ENCODE data around the gene GPAM. TPM values are rescaled to one million over a fixed set of nuclear protein-coding genes. Genes with fewer than 3 reads are reported as not detected.

The GPAM gene
- total RNA-seq = 10 to 100 TPM in 3 of 6 donors, 1 to 10 TPM in 3; 6.7 to 26.2 (median 10.6) TPM

GRCh38 chr10:112183329-112184051 is at the start of gene GPAM:
Gene GPAM (minus strand): TSS chr10:112183765. CDS start chr10:112181784, 1,981 bp downstream.
- Histone ChIP-seq H3K36me3 (peaks cover 0 to 19% (median 8%) of the 10 kb centered on the region in 4 donors), H3K9me3 (no peaks in the 10 kb centered on the region), H3K27ac (peak within 1 kb of the TSS; percentile 54 to 84 (median 75)), H3K4me3 (peak within 1 kb of the TSS; percentile 83 to 93 (median 90)), H3K4me1 (peaks cover 7 to 26% (median 12%) of the 10 kb centered on the region in 4 donors), H3K27me3 (no peaks in the 10 kb centered on the region)
- DNase-seq (peak; percentile 95 to 100), ATAC-seq (ENCODE audit: low FRiP score in 2 of 2) (peak; percentile 98 to 99)
- WGBS, 2 donors = 0% methylated on average over 2 to 41 of the region's 46 CpGs
- peak in 4 of 6 experiments; percentile 15 to 48 (median 40) for TF ChIP-seq CTCF (IDR thresholded peaks at IDR 0.05)
- peak; percentile 84 to 92 for TF ChIP-seq POLR2AphosphoS5 (IDR thresholded peaks at IDR 0.05)
- TF ChIP-seq POLR2A (IDR thresholded peaks at IDR 0.05) = peak in 3 of 4 donors; percentile 56 to 84 (median 69)
- peak in 1 of 4 donors; percentile 57 for TF ChIP-seq EP300 (IDR thresholded peaks at IDR 0.05)

- no peak for TF ChIP-seq CTCF (IDR thresholded peaks at IDR 0.05)
- peak in 1 of 4 donors; percentile 55 for TF ChIP-seq EP300 (IDR thresholded peaks at IDR 0.05)
- peak in 1 of 4 donors; percentile 9 for TF ChIP-seq POLR2A (IDR thresholded peaks at IDR 0.05)
- H3K27me3 ChIP-seq = no peaks in the 10 kb centered on the region
- peak in 1 of 2 donors; percentile 62 for DNase-seq
- H3K4me1 ChIP-seq = peaks cover 0 to 21% (median 8%) of the 10 kb centered on the region in 4 donors
- whole genome bisulfite sequencing, 2 donors = 39 to 55% methylated on average over 5 to 6 of the region's 6 CpGs
- H3K27ac ChIP-seq = peak overlapping the region in 2 of 4 donors; percentile 36 to 53
- ATAC-seq (ENCODE audit: low FRiP score in 2 of 2) = peak; percentile 32 to 72
- H3K9me3 ChIP-seq = no peaks in the 10 kb centered on the region
- no peak overlapping the region for H3K4me3 ChIP-seq
- no peaks in the 10 kb centered on the region for H3K36me3 ChIP-seq
These were observed 49.1 kb upstream of the GPAM start for GRCh38 chr10:112232670-112233069.

DNA sequence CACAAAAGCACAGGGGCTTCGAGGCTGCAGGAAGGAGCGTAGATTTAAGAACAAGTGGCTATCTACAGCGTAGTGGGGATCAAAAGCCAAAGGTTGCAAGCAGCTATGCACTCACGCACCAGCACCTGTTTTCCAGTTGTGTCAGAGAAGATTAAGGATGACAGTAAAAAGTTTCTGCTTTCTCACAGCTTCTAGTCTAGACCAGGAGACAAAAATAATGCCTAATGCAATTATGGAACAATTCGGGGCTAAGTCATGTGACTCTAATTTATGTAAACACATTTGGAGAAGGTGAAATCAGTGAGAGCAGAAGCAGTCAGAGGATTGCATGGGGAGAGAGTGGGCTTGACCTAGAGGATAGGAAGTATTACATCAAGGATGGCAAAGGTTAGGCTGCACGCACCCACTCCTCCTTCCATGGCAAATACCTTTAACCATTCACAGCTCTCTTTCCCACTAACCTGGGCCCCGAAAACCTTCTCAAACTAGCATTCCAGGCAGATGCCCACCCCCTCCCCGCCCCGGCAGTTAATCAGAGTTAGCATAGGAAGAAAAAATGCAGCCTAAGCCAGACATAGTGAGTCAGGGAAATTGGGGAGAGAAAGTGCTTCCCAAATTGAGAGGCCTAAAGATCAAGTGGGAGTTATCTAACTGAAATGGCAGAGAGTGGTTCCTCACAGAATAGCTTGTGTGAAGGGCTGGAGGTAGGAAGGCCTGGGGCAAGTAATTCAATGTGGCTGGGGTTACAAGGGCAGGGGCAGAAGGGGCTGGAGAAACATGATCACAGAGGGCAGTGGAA is 48.2 kb upstream of the GPAM start:
- H3K27ac ChIP-seq = peak overlapping the region in 2 of 4 donors; percentile 36 to 53

DNA sequence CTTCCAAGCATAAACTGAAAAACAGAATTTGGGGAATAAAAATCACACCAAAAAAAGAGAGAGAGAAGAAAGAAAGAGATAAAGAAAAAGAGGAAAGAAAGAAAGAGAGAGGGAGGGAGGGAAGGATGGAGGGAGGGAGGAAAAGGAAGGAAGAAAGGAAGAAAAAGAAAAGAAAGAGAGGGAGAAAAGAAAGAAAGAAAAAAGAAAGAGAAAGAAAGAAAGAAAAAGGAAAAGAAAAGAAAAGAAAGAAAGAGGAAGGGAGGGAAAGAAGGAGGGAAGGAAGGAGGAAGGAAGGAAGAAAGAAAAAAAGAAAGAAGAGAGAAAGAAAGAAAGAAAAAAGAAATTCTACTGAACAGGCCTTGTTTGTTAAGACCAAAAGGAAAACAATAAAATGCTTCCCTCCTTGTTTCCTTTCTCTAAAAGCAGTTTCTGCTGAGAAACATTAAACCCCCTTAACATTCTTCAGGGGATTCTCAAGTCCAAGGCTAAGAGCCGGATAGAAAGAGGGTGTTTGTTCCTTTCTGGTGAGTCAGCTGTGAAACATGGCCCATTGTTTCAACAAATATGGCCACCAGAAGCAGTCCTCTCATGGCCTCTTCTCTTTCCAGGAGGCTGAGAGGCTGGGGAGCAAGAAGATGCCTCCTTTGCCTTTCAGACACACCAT is 46.9 kb upstream of the GPAM start:
- no peak overlapping the region for H3K4me3 ChIP-seq
- 41 to 46% methylated on average over 1 of the region's 1 CpG for WGBS, 2 donors
- no peak for TF ChIP-seq CTCF (IDR thresholded peaks at IDR 0.05)
- TF ChIP-seq EP300 (IDR thresholded peaks at IDR 0.05) = no peak
- no peak for TF ChIP-seq POLR2AphosphoS5 (IDR thresholded peaks at IDR 0.05)
- no peak for TF ChIP-seq POLR2A (IDR thresholded peaks at IDR 0.05)
- no peak overlapping the region for H3K27ac ChIP-seq
- no peaks in the 10 kb centered on the region for H3K9me3 ChIP-seq
- DNase-seq = no peak
- ATAC-seq (ENCODE audit: low FRiP score in 2 of 2) = no peak
- peaks cover 0 to 22% (median 8%) of the 10 kb centered on the region in 4 donors for H3K4me1 ChIP-seq
- no peaks in the 10 kb centered on the region for H3K36me3 ChIP-seq
- no peaks in the 10 kb centered on the region for H3K27me3 ChIP-seq

More for the DNA sequence above, 48.2 kb upstream of the GPAM start:
- WGBS, 2 donors = 64 to 70% methylated on average over 9 of the region's 9 CpGs
- DNase-seq = no peak
- Histone ChIP-seq H3K4me1 (peaks cover 0 to 22% (median 8%) of the 10 kb centered on the region in 4 donors), H3K27me3 (no peaks in the 10 kb centered on the region), H3K36me3 (no peaks in the 10 kb centered on the region), H3K4me3 (no peak overlapping the region), H3K9me3 (no peaks in the 10 kb centered on the region)
- no peak for ATAC-seq (ENCODE audit: low FRiP score in 2 of 2)
- no peak for TF ChIP-seq POLR2A (IDR thresholded peaks at IDR 0.05)
- no peak for TF ChIP-seq POLR2AphosphoS5 (IDR thresholded peaks at IDR 0.05)
- no peak for TF ChIP-seq CTCF (IDR thresholded peaks at IDR 0.05)

Measured in upper lobe of left lung (tissue), 6 donors.